ENCODE measurements around the gene OPRM1. TPM values are rescaled to one million over a fixed set of nuclear protein-coding genes. Genes with fewer than 3 reads are reported as not detected.

The OPRM1 gene
- total RNA-seq, 4 donors from 2014 or later, result not detected

- TF ChIP-seq CTCF (IDR thresholded peaks at IDR 0.05), result no peak
- ATAC-seq (ENCODE audit: low FRiP score) (no peak), DNase-seq (ENCODE audit: low spot score) (no peak)
Measured at GRCh38 chr6:154210678-154211077, 171.6 kb downstream of the OPRM1 start.

GRCh38 chr6:154213782-154214181, 174.7 kb downstream of the OPRM1 start:
- ATAC-seq (ENCODE audit: low FRiP score) (no peak), DNase-seq (ENCODE audit: low spot score) (no peak)
- no peak for TF ChIP-seq CTCF (IDR thresholded peaks at IDR 0.05)

- DNase-seq (ENCODE audit: low spot score) (no peak), ATAC-seq (ENCODE audit: low FRiP score) (no peak)
- no peak for TF ChIP-seq CTCF (IDR thresholded peaks at IDR 0.05)
Measured at GRCh38 chr6:154218301-154218700, 179.3 kb downstream of the OPRM1 start.

- no peak for DNase-seq (ENCODE audit: low spot score)
- TF ChIP-seq CTCF (IDR thresholded peaks at IDR 0.05), result no peak
- ATAC-seq (ENCODE audit: low FRiP score), result no peak
Measured at GRCh38 chr6:154218787-154219186, 179.7 kb downstream of the OPRM1 start.

GRCh38 chr6:154219250-154219649, 180.2 kb downstream of the OPRM1 start:
- ATAC-seq (ENCODE audit: low FRiP score), result no peak
- DNase-seq (ENCODE audit: low spot score), result no peak

GRCh38 chr6:154222716-154223115, 183.7 kb downstream of the OPRM1 start:
- TF ChIP-seq CTCF (IDR thresholded peaks at IDR 0.05), result no peak
- ATAC-seq (ENCODE audit: low FRiP score), result no peak

More at GRCh38 chr6:154219250-154219649, 180.2 kb downstream of the OPRM1 start:
- no peak for TF ChIP-seq CTCF (IDR thresholded peaks at IDR 0.05)

GRCh38 chr6:154223296-154223695, 184.3 kb downstream of the OPRM1 start:
- no peak for TF ChIP-seq CTCF (IDR thresholded peaks at IDR 0.05)
- no peak for DNase-seq (ENCODE audit: low spot score)
- ATAC-seq (ENCODE audit: low FRiP score), result no peak

More at GRCh38 chr6:154222716-154223115, 183.7 kb downstream of the OPRM1 start:
- DNase-seq (ENCODE audit: low spot score), result no peak
